ENCODE results near the gene ZNF579. TPM values are rescaled to one million over a fixed set of nuclear protein-coding genes. Genes with fewer than 3 reads are reported as not detected.
A peak's percentile ranks its signal among the peaks of the same experiment; 100 is the strongest.

Gene ZNF579
- total and polyA plus RNA-seq, 2 of the 13 experiments (the other 11 are each of a cell fraction or from before 2014, with no cell fraction given) = 2.1 to 2.9 TPM

- TF ChIP-seq, protein P1, sequence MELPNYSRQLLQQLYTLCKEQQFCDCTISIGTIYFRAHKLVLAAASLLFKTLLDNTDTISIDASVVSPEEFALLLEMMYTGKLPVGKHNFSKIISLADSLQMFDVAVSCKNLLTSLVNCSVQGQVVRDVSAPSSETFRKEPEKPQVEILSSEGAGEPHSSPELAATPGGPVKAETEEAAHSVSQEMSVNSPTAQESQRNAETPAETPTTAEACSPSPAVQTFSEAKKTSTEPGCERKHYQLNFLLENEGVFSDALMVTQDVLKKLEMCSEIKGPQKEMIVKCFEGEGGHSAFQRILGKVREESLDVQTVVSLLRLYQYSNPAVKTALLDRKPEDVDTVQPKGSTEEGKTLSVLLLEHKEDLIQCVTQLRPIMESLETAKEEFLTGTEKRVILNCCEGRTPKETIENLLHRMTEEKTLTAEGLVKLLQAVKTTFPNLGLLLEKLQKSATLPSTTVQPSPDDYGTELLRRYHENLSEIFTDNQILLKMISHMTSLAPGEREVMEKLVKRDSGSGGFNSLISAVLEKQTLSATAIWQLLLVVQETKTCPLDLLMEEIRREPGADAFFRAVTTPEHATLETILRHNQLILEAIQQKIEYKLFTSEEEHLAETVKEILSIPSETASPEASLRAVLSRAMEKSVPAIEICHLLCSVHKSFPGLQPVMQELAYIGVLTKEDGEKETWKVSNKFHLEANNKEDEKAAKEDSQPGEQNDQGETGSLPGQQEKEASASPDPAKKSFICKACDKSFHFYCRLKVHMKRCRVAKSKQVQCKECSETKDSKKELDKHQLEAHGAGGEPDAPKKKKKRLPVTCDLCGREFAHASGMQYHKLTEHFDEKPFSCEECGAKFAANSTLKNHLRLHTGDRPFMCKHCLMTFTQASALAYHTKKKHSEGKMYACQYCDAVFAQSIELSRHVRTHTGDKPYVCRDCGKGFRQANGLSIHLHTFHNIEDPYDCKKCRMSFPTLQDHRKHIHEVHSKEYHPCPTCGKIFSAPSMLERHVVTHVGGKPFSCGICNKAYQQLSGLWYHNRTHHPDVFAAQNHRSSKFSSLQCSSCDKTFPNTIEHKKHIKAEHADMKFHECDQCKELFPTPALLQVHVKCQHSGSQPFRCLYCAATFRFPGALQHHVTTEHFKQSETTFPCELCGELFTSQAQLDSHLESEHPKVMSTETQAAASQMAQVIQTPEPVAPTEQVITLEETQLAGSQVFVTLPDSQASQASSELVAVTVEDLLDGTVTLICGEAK (IDR thresholded peaks at IDR 0.05) = no peak
- TF ChIP-seq, protein P1 (CRISPR knock-in tag; IDR thresholded peaks at IDR 0.05) = 0 out of 2 replicates have a peak, but pooled peaks have one; percentile 33
- no peak for TF ChIP-seq ZNF883 (CRISPR knock-in tag; IDR thresholded peaks at IDR 0.05; ENCODE audit: not compliant biosample characterization)
- TF ChIP-seq SATB2 (CRISPR knock-in tag; IDR thresholded peaks at IDR 0.05) = no peak
- no peak for TF ChIP-seq THAP8 (CRISPR knock-in tag; IDR thresholded peaks at IDR 0.05; ENCODE audit: borderline replicate concordance)
- no peak for TF ChIP-seq EP300 (IDR thresholded peaks at IDR 0.05; ENCODE audit: low read depth in 2 of 2, low read length in 2 of 2)
- TF ChIP-seq EP300 (CRISPR knock-in tag; IDR thresholded peaks at IDR 0.05; ENCODE audit: borderline replicate concordance) = no peak
- TF ChIP-seq, protein P2, sequence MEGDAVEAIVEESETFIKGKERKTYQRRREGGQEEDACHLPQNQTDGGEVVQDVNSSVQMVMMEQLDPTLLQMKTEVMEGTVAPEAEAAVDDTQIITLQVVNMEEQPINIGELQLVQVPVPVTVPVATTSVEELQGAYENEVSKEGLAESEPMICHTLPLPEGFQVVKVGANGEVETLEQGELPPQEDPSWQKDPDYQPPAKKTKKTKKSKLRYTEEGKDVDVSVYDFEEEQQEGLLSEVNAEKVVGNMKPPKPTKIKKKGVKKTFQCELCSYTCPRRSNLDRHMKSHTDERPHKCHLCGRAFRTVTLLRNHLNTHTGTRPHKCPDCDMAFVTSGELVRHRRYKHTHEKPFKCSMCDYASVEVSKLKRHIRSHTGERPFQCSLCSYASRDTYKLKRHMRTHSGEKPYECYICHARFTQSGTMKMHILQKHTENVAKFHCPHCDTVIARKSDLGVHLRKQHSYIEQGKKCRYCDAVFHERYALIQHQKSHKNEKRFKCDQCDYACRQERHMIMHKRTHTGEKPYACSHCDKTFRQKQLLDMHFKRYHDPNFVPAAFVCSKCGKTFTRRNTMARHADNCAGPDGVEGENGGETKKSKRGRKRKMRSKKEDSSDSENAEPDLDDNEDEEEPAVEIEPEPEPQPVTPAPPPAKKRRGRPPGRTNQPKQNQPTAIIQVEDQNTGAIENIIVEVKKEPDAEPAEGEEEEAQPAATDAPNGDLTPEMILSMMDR (CRISPR knock-in tag; IDR thresholded peaks at IDR 0.05) = peak; percentile 22; the same call in 1 of the 2 replicates
- TF ChIP-seq REXO4 (CRISPR knock-in tag; IDR thresholded peaks at IDR 0.05; ENCODE audit: borderline replicate concordance) = no peak
- no peak for TF ChIP-seq AGO1 (IDR thresholded peaks at IDR 0.05; ENCODE audit: low read depth, low read length, poor library complexity, severe bottlenecking)
- no peak for TF ChIP-seq ZNF343 (CRISPR knock-in tag; IDR thresholded peaks at IDR 0.05)
- TF ChIP-seq IRF9 (CRISPR knock-in tag; IDR thresholded peaks at IDR 0.05; ENCODE audit: borderline replicate concordance) = no peak
- TF ChIP-seq ZBTB8A (CRISPR knock-in tag; IDR thresholded peaks at IDR 0.05; ENCODE audit: borderline replicate concordance, low read depth) = no peak
- TF ChIP-seq KLF11 (CRISPR knock-in tag; IDR thresholded peaks at IDR 0.05) = no peak
These were observed 43.7 kb upstream of the ZNF579 start, which contains the start of gene ZNF784 (continued) for GRCh38 chr19:55624109-55625003.
